OCI-LY7 (cell line): ENCODE results near the gene SLC10A7. TPM values are rescaled to one million over a fixed set of nuclear protein-coding genes. Genes with fewer than 3 reads are reported as not detected.
A peak's percentile ranks its signal among the peaks of the same experiment; 100 is the strongest.

Experiments used
- BruUV-seq: library from RNA; stranded (reverse); fragments of 400-500 nt; replicated peaks from 2 replicates; lab custom pipeline; 2021; lab: Mats Ljungman, UMichigan
- CTCF ChIA-PET: fragments of 300-600 bp; sonication (Branson Sonifier 250); formaldehyde crosslinking; loops from one replicate; lab custom pipeline; 2022; ENCODE audit warnings: antibody characterized with exemption; ENCODE audit not compliant: unreplicated experiment; lab: Charles Lee
- POLR2A ChIA-PET: fragments of 300-600 bp; sonication (Branson Sonifier 250); formaldehyde crosslinking; loops from one replicate; lab custom pipeline; 2022; ENCODE audit warnings: antibody characterized with exemption; lab: Charles Lee
- DNase-seq: peaks from one replicate; pipeline ENCODE4 v3.0.0-alpha.2; 2015; ENCODE audit warnings: low spot score
- H2AFZ ChIP-seq: fragments of 200-600 bp; sonication (generic), shearing (Covaris generic); 2 replicates; pipeline ENCODE4 v1.6.1; 2014; ENCODE audit warnings: mild to moderate bottlenecking, antibody characterized with exemption, low read length, moderate library complexity
- H3K27ac ChIP-seq: fragments of 200-600 bp; sonication (generic); 2 replicates; pipeline ENCODE4 v1.5.1; 2014; ENCODE audit warnings: mixed run types, low read depth, mild to moderate bottlenecking, moderate library complexity, low read length, inconsistent platforms; ENCODE audit not compliant: poor library complexity, severe bottlenecking
- H3K36me3 ChIP-seq: fragments of 200-600 bp; sonication (generic); 2 replicates; pipeline ENCODE4 v1.6.1; 2014; ENCODE audit warnings: mild to moderate bottlenecking, antibody characterized with exemption, low read length, moderate library complexity, mixed read lengths; ENCODE audit not compliant: insufficient read depth
- H3K4me1 ChIP-seq: fragments of 200-600 bp; sonication (generic); 2 replicates; pipeline ENCODE4 v1.5.1; 2014; ENCODE audit warnings: mild to moderate bottlenecking, low read length; ENCODE audit not compliant: insufficient read depth, poor library complexity, severe bottlenecking
- H3K4me2 ChIP-seq: fragments of 200-600 bp; sonication (generic); 2 replicates; pipeline ENCODE4 v1.6.1; 2014; ENCODE audit warnings: mild to moderate bottlenecking, low read length
- H3K4me3 ChIP-seq: fragments of 200-600 bp; sonication (generic); 2 replicates; pipeline ENCODE4 v1.5.1; 2014; ENCODE audit warnings: mild to moderate bottlenecking, low read depth, low read length; ENCODE audit not compliant: poor library complexity, severe bottlenecking
- H3K79me2 ChIP-seq: fragments of 200-600 bp; sonication (generic); 2 replicates; pipeline ENCODE4 v1.6.1; 2016; ENCODE audit warnings: low read depth, mild to moderate bottlenecking, low read length, moderate library complexity, mixed read lengths; ENCODE audit not compliant: insufficient read depth
- H3K9me2 ChIP-seq: fragments of 200-600 bp; sonication (generic); 2 replicates; pipeline ENCODE4 v1.6.1; 2016; ENCODE audit warnings: mild to moderate bottlenecking, low read length, mixed read lengths; ENCODE audit not compliant: insufficient read depth
- H3K9me3 ChIP-seq: fragments of 200-600 bp; sonication (generic); 2 replicates; pipeline ENCODE4 v1.6.1; 2014; ENCODE audit warnings: mild to moderate bottlenecking, mixed run types, low read length, mixed read lengths
- H4K20me1 ChIP-seq: fragments of 200-600 bp; sonication (generic); 2 replicates; pipeline ENCODE4 v1.6.1; 2014; ENCODE audit warnings: mild to moderate bottlenecking, antibody characterized with exemption, low read length, moderate library complexity, mixed read lengths; ENCODE audit not compliant: insufficient read depth
- CTCF ChIP-seq: fragments of 200-600 bp; sonication (generic); conservative IDR thresholded peaks from 2 replicates; pipeline ENCODE4 v1.5.1; 2014; ENCODE audit warnings: mild to moderate bottlenecking, antibody characterized with exemption, low read length, moderate library complexity, mixed read lengths
- EZH2phosphoT487 ChIP-seq: fragments of 200-600 bp; sonication (generic); IDR thresholded peaks from 2 replicates; pipeline ENCODE4 v1.6.1; 2018; ENCODE audit warnings: low read depth, borderline replicate concordance, mild to moderate bottlenecking, mixed run types, antibody characterized with exemption, low read length, moderate library complexity, mixed read lengths
- intact Hi-C: fragments of 100-400 bp; cut with micrococcal nuclease; formaldehyde crosslinking; loops from one replicate; pipeline ENCODE4 v1.10.0; 2022; ENCODE audit not compliant: unreplicated experiment
- total RNA-seq, 2 experiments: library from RNA; depleted of rRNA in 1 of 2; stranded (reverse); fragments of >200 nt in 1 of 2; shearing (Covaris generic) in 1 of 2; gene quantifications; 2 replicates each; pipeline ENCODE4 v1.2.3, GENCODE V29; 2014 to 2022

The SLC10A7 gene
- total RNA-seq, 2 experiments from 2014 or later: 16.8 to 18.9 TPM

GRCh38 chr4:146522098-146522868 lies 543 bp upstream of the SLC10A7 start:
- DNase-seq: peak; percentile 88
- intact Hi-C loops: loop anchor here (1.0 to 5.0 kb wide), 2 partner anchors 903 to 1340 kb away; partner anchors contain the start of genes MMAA and OTUD4
- Histone ChIP-seq H3K4me2 (peak overlapping the region; percentile 86), H3K4me1 (peaks cover 17% of the 10 kb centered on the region), H3K9me2 (no peaks in the 10 kb centered on the region), H3K27ac (peak overlapping the region; percentile 54), H3K79me2 (peaks cover 29% of the 10 kb centered on the region; the same call in 1 of the 2 replicates), H3K9me3 (no peaks in the 10 kb centered on the region), H3K4me3 (peak overlapping the region; percentile 82), H4K20me1 (no peaks in the 10 kb centered on the region), H2AFZ (peak overlapping the region; percentile 94), H3K36me3 (no peaks in the 10 kb centered on the region)
- CTCF ChIA-PET: interaction anchor here (0.7 kb wide), 1 partner anchor 253 kb away, joined by 3 read pairs; no protein-coding TSS in a partner anchor
- BruUV-seq: TSS peak; percentile 81
- POLR2A ChIA-PET: interaction anchor here (1.2 to 1.4 kb wide), 2 partner anchors 20 to 48 kb away, joined by 3 to 5 read pairs; no protein-coding TSS in a partner anchor
- no peak for TF ChIP-seq EZH2phosphoT487
- no peak for TF ChIP-seq CTCF

- Histone ChIP-seq H3K9me2 (no peaks in the 10 kb centered on the region), H3K9me3 (no peaks in the 10 kb centered on the region), H3K4me1 (peaks cover 17% of the 10 kb centered on the region), H3K27ac (peak overlapping the region; percentile 54), H3K79me2 (peaks cover 29% of the 10 kb centered on the region; the same call in 1 of the 2 replicates), H3K36me3 (no peaks in the 10 kb centered on the region), H4K20me1 (no peaks in the 10 kb centered on the region), H3K4me2 (peak overlapping the region; percentile 86), H3K4me3 (peak overlapping the region; percentile 82), H2AFZ (peak overlapping the region; percentile 94; the same call in 1 of the 2 replicates)
- TSS peak; percentile 80 for BruUV-seq
- POLR2A ChIA-PET: interaction anchor here (0.6 to 1.3 kb wide), 5 partner anchors 13 to 1252 kb away, joined by 3 to 5 read pairs (median 3); no protein-coding TSS in a partner anchor
- DNase-seq: peak; percentile 63
- intact Hi-C loops: loop anchor here (5.0 kb wide), 1 partner anchor 1339 kb away; the partner anchor contains the start of gene OTUD4
- TF ChIP-seq EZH2phosphoT487: no peak
- CTCF ChIA-PET: no interaction called here
Observed at GRCh38 chr4:146520896-146521540, 722 bp downstream of the SLC10A7 start.

- no peak for DNase-seq
- Histone ChIP-seq H3K4me2 (no peak overlapping the region), H3K9me2 (no peaks in the 10 kb centered on the region), H3K79me2 (peaks cover 14% of the 10 kb centered on the region; the same call in 1 of the 2 replicates), H3K4me1 (peaks cover 4% of the 10 kb centered on the region), H3K9me3 (no peaks in the 10 kb centered on the region), H3K36me3 (peaks cover 6% of the 10 kb centered on the region; the same call in 1 of the 2 replicates), H3K27ac (no peak overlapping the region), H4K20me1 (no peaks in the 10 kb centered on the region), H3K4me3 (no peak overlapping the region), H2AFZ (no peak overlapping the region)
- BruUV-seq: no TSS peak
- intact Hi-C loops: no loop called here
- ChIA-PET CTCF (no interaction called here), POLR2A (interaction anchor here (0.6 kb wide), 1 partner anchor 601 kb away, joined by 3 read pairs; no protein-coding TSS in a partner anchor)
- TF ChIP-seq EZH2phosphoT487 (no peak), CTCF (no peak)
Observed at GRCh38 chr4:146514651-146515357, 6.9 kb downstream of the SLC10A7 start.
